ENCODE measurements around the gene FRMD4A. TPM values are rescaled to one million over a fixed set of nuclear protein-coding genes. Genes with fewer than 3 reads are reported as not detected.
"Not testable (repeated sequence)": the region's sequence is repeated elsewhere in the genome, so short reads cannot be mapped to it uniquely, and the experiment has no call there.

Gene FRMD4A
- total RNA-seq, 4 donors from 2014 or later: 4.4 to 7.1 (median 5.2) TPM

DNA sequence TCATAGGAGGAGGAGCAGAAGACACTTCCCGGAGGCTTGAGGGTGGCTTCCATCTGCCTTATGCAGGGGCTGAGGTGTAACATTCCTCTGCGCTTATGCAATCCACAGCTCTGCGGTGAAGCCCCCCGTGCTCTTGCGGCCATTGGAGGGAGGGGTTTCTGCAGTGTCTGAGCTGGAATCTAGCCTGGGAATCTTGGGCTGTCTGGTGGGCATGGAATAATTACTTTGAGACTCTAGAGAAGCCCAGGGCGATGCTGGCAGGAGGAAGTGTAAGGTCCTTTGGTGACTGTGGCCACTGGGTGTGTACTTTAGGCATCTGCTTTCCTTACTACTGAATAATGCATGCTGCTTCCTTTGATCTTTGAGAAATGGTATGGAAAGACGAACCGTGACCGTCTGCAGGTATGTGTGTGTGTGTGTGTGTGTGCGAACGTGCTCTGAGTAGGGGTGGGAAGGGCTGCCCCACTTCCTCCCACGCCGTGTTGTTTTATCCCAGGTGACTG is 563.0 kb downstream of the FRMD4A start:
- in situ Hi-C loops (cut with MboI; ENCODE audit: low sequenced_read_pairs in 4 of 4) (no loop called here), intact Hi-C loops (cut with DNase I; ENCODE audit: low total_unique reads) (no loop called here)
- TF ChIP-seq POLR2A (IDR thresholded peaks at IDR 0.05) (no peak), CTCF (IDR thresholded peaks at IDR 0.05 in 4 of 5, conservative IDR thresholded peaks at IDR 0.05 in 1 of 5) (no peak)
- Histone ChIP-seq H3K4me1 (no peaks in the 10 kb centered on the region), H3K9me3 (no peaks in the 10 kb centered on the region), H3K27me3 (no peaks in the 10 kb centered on the region), H3K4me3 (no peak overlapping the region), H3K27ac (no peak overlapping the region), H3K36me3 (no peaks in the 10 kb centered on the region)
- DNase-seq (no peak), ATAC-seq (no peak)

DNA sequence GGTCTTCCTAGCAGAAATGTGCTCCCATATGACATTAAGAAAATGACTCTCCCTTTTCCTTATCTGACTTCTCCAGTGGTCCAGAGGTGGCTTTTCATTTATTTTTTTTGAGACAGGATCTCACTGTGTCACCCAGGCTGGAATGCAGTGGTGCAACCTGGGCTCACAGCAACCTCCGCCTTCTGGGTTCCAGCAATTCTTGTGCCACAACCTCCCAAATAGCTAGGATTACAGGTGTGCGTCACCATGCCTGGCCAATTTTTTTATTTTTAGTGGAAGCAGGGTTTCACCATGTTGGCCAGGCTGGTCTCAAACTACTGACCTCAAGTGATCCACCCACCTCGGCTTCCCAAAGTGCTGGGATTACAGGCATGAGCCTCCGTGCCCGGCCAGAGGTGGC is 563.6 kb downstream of the FRMD4A start:
- H3K4me1 ChIP-seq; DNase-seq; H3K9me3 ChIP-seq; ATAC-seq; in situ Hi-C loops (cut with MboI; ENCODE audit: low sequenced_read_pairs in 4 of 4); intact Hi-C loops (cut with DNase I; ENCODE audit: low total_unique reads); H3K27me3 ChIP-seq; H3K4me3 ChIP-seq; H3K36me3 ChIP-seq; H3K27ac ChIP-seq: not testable (repeated sequence)

DNA sequence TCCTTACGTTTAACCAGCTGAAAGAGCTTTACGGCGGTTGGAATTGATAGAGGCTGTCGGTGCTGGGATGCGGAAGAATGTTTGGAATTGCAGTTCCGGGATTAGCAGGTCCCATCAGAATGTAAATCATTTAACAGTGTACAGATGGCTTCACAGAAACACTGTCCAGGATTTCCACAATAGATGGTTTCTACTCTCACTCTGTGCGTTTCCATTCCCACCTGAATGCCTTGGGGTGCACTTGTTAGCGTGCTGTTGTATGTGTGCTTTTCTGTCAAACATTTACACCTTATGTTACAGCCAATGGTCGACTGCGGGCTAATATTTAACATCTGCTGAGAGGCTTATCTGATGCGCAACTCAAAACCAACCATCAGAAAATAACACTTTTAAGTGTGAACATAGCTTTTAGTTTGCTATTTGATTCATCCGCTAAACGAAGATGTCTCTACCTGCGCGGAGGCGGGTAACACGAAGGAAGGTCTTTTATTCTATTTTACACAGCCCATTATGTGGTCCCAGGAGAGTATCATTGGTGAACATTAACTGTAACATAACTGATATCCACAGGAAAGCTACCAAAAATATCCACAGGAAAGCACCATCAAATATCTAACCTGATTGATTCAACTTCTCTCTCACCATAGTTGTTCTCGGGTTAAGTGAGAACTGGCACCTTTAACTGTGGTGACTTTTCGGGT is 564.9 kb downstream of the FRMD4A start:
- H3K36me3 ChIP-seq: no peaks in the 10 kb centered on the region
- H3K27ac ChIP-seq: no peak overlapping the region
- DNase-seq (no peak), ATAC-seq (no peak)
- intact Hi-C loops (cut with DNase I; ENCODE audit: low total_unique reads) (no loop called here), in situ Hi-C loops (cut with MboI; ENCODE audit: low sequenced_read_pairs in 4 of 4) (no loop called here)
- TF ChIP-seq CTCF (IDR thresholded peaks at IDR 0.05 in 4 of 5, conservative IDR thresholded peaks at IDR 0.05 in 1 of 5) (no peak), POLR2A (IDR thresholded peaks at IDR 0.05) (no peak)
- H3K9me3 ChIP-seq: no peaks in the 10 kb centered on the region
- no peak overlapping the region for H3K4me3 ChIP-seq
- no peaks in the 10 kb centered on the region for H3K4me1 ChIP-seq
- no peaks in the 10 kb centered on the region for H3K27me3 ChIP-seq

DNA sequence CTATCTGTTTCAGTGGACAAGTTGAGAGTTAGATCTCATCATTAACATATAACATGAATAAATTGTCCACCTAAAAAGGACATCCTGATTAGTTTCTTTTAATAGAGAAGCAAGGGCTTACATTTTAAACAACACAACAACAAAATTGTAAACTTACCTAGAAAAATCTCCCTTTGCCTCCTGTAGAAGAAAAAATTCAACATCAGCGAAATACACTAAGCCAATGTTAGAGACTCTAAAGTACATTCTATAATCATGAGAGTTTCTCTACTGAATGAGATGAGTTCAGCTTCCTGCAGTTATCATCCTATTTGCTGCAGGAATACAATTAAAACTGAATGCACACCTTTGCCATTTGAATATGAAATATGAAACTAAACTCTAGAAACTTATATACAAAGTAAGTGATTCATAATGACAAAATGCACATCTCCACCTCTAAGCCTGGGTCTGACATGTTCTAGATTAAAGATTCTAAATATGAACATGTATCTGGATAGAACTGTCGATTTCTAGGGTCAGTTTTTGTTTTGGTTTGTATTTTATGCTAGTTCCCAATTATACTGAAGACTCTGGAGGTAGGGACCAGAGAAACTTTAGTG is 569.1 kb downstream of the FRMD4A start:
- DNase-seq (no peak), ATAC-seq (no peak)
- H3K4me1 ChIP-seq: no peaks in the 10 kb centered on the region
- TF ChIP-seq POLR2A (IDR thresholded peaks at IDR 0.05): no peak
- no peak for TF ChIP-seq CTCF (IDR thresholded peaks at IDR 0.05 in 4 of 5, conservative IDR thresholded peaks at IDR 0.05 in 1 of 5)
- H3K4me3 ChIP-seq: no peak overlapping the region
- H3K9me3 ChIP-seq: no peaks in the 10 kb centered on the region
- in situ Hi-C loops (cut with MboI; ENCODE audit: low sequenced_read_pairs in 4 of 4) (no loop called here), intact Hi-C loops (cut with DNase I; ENCODE audit: low total_unique reads) (no loop called here)
- no peak overlapping the region for H3K27ac ChIP-seq
- H3K36me3 ChIP-seq: no peaks in the 10 kb centered on the region
- no peaks in the 10 kb centered on the region for H3K27me3 ChIP-seq

GRCh38 chr10:13759168-13759567 is 571.6 kb downstream of the FRMD4A start:
- ATAC-seq (no peak), DNase-seq (no peak)
- Histone ChIP-seq H3K27me3 (no peaks in the 10 kb centered on the region), H3K27ac (no peak overlapping the region), H3K4me1 (no peaks in the 10 kb centered on the region), H3K9me3 (no peaks in the 10 kb centered on the region), H3K36me3 (no peaks in the 10 kb centered on the region), H3K4me3 (no peak overlapping the region)
- TF ChIP-seq CTCF (IDR thresholded peaks at IDR 0.05 in 4 of 5, conservative IDR thresholded peaks at IDR 0.05 in 1 of 5) (no peak), POLR2A (IDR thresholded peaks at IDR 0.05) (no peak)
- in situ Hi-C loops (cut with MboI; ENCODE audit: low sequenced_read_pairs in 4 of 4) (no loop called here), intact Hi-C loops (cut with DNase I; ENCODE audit: low total_unique reads) (no loop called here)
